GM23338 (cell line): Measurements from ENCODE around the gene FNDC11. TPM values are rescaled to one million over a fixed set of nuclear protein-coding genes. Genes with fewer than 3 reads are reported as not detected.

Experiments
- ATAC-seq: fragments of 200-7000 bp; cut with Tn5 transposase; 3 replicates; pipeline ENCODE4 v1.9.1; 2020
- DNase-seq: peaks from one replicate; pipeline ENCODE4 v3.0.0-alpha.2; 2015; ENCODE audit warnings: low spot score
- H2AFZ ChIP-seq: fragments of 200-600 bp; sonication (generic); 2 replicates; pipeline ENCODE4 v1.8.0; 2016; ENCODE audit warnings: antibody characterized with exemption, mild to moderate bottlenecking, moderate library complexity
- H3F3A ChIP-seq: fragments of 200-600 bp; sonication (generic); replicated peaks from 2 replicates; pipeline ENCODE4 v1.8.0; 2017; ENCODE audit warnings: antibody characterized with exemption, mixed run types, low read depth
- H3K27ac ChIP-seq: fragments of 200-600 bp; sonication (generic); 2 replicates; pipeline ENCODE4 v1.6.1; 2016; ENCODE audit warnings: low read depth
- H3K27me3 ChIP-seq: fragments of 200-600 bp; sonication (generic); 2 replicates; pipeline ENCODE4 v1.8.0; 2016; ENCODE audit warnings: mild to moderate bottlenecking, mixed run types, moderate library complexity; ENCODE audit not compliant: insufficient read depth
- H3K36me3 ChIP-seq: fragments of 200-600 bp; sonication (generic); 2 replicates; pipeline ENCODE4 v1.8.0; 2016; ENCODE audit warnings: mild to moderate bottlenecking; ENCODE audit not compliant: insufficient read depth
- H3K4me1 ChIP-seq: fragments of 200-600 bp; sonication (generic); 2 replicates; pipeline ENCODE4 v1.8.0; 2016; ENCODE audit warnings: mild to moderate bottlenecking, moderate library complexity; ENCODE audit not compliant: insufficient read depth
- H3K4me2 ChIP-seq: fragments of 200-600 bp; sonication (generic); 2 replicates; pipeline ENCODE4 v1.7.1; 2017; ENCODE audit warnings: mixed run types
- H3K4me3 ChIP-seq: fragments of 200-600 bp; sonication (generic); 2 replicates; pipeline ENCODE4 v1.6.1; 2016; ENCODE audit warnings: mixed run types
- H3K79me2 ChIP-seq: fragments of 200-600 bp; sonication (generic); replicated peaks from 2 replicates; pipeline ENCODE4 v1.8.0; 2017; ENCODE audit warnings: mild to moderate bottlenecking; ENCODE audit not compliant: insufficient read depth
- H3K9me2 ChIP-seq: fragments of 200-600 bp; sonication (generic); 2 replicates; pipeline ENCODE4 v1.8.0; 2017; ENCODE audit not compliant: insufficient read depth
- H4K20me1 ChIP-seq: fragments of 200-600 bp; sonication (generic); replicated peaks from 2 replicates; pipeline ENCODE4 v1.8.0; 2017; ENCODE audit warnings: mild to moderate bottlenecking; ENCODE audit not compliant: insufficient read depth
- H3K27ac Mint-ChIP-seq: 2 replicates; pipeline ENCODE4 v1.8.0; 2020; ENCODE audit warnings: inconsistent platforms, mild to moderate bottlenecking, moderate library complexity, mixed read lengths
- H3K27me3 Mint-ChIP-seq: 3 replicates; pipeline ENCODE4 v1.8.0; 2022; ENCODE audit warnings: low read depth, mild to moderate bottlenecking, moderate library complexity, mixed read lengths, inconsistent platforms; ENCODE audit not compliant: insufficient read depth, poor library complexity
- H3K36me3 Mint-ChIP-seq: 3 replicates; pipeline ENCODE4 v1.8.0; 2021; ENCODE audit warnings: low read depth, mild to moderate bottlenecking, inconsistent platforms, moderate library complexity, mixed read lengths
- H3K4me1 Mint-ChIP-seq: 3 replicates; pipeline ENCODE4 v1.8.0; 2020; ENCODE audit warnings: mild to moderate bottlenecking, inconsistent platforms, mixed read lengths
- H3K4me3 Mint-ChIP-seq: 3 replicates; pipeline ENCODE4 v1.8.0; 2021; ENCODE audit warnings: moderate library complexity, mild to moderate bottlenecking, inconsistent platforms, mixed read lengths
- H3K9me3 Mint-ChIP-seq: 3 replicates; pipeline ENCODE4 v1.8.0; 2020; ENCODE audit warnings: moderate library complexity, mild to moderate bottlenecking, inconsistent platforms, mixed read lengths
- CREB1 ChIP-seq: fragments of 250-450 bp; sonication (Bioruptor Pico); IDR thresholded peaks from 2 replicates; pipeline ENCODE4 v1.5.0; 2020; ENCODE audit warnings: low read depth, mild to moderate bottlenecking, moderate library complexity
- CTCF ChIP-seq, 2 experiments: fragments of 200-600 bp in 1 of 2; sonication (generic) in 1 of 2; conservative IDR thresholded peaks; 2 replicates each; pipeline versions ENCODE4 v1.5.1 to v1.6.1; 2016 to 2017; ENCODE audit warnings: antibody characterized with exemption in 2 of 2, low read depth in 2 of 2, mild to moderate bottlenecking in 2 of 2, moderate library complexity in 1 of 2
- EZH2 ChIP-seq: fragments of 200-600 bp; sonication (generic); IDR thresholded peaks from one replicate; pipeline ENCODE4 v1.8.0; 2017; ENCODE audit warnings: antibody characterized with exemption, mild to moderate bottlenecking, low read depth; ENCODE audit not compliant: unreplicated experiment
- EZH2phosphoT487 ChIP-seq: fragments of 200-600 bp; sonication (generic); IDR thresholded peaks from one replicate; pipeline ENCODE4 v1.8.1; 2018; ENCODE audit warnings: antibody characterized with exemption; ENCODE audit not compliant: unreplicated experiment
- JUNB ChIP-seq: IDR thresholded peaks from one replicate; pipeline ENCODE4 v1.6.1; 2016; ENCODE audit warnings: antibody characterized with exemption; ENCODE audit not compliant: unreplicated experiment
- NANOG ChIP-seq: IDR thresholded peaks from 2 replicates; pipeline ENCODE4 v1.6.1; 2016; ENCODE audit warnings: antibody characterized with exemption, borderline replicate concordance
- POLR2AphosphoS5 ChIP-seq: IDR thresholded peaks from 2 replicates; pipeline ENCODE4 v1.6.1; 2016; ENCODE audit warnings: antibody characterized with exemption, low read depth
- REST ChIP-seq: IDR thresholded peaks from one replicate; pipeline ENCODE4 v1.6.1; 2018; ENCODE audit warnings: antibody characterized with exemption; ENCODE audit not compliant: unreplicated experiment
- STAT1 ChIP-seq: IDR thresholded peaks from one replicate; pipeline ENCODE4 v1.6.1; 2016; ENCODE audit warnings: antibody characterized with exemption; ENCODE audit not compliant: unreplicated experiment
- ZNF114 ChIP-seq: fragments of 250-450 bp; sonication (Bioruptor Pico); IDR thresholded peaks from 2 replicates; pipeline ENCODE4 v1.5.0; 2020; ENCODE audit warnings: mild to moderate bottlenecking, moderate library complexity
- ZNF331 ChIP-seq: fragments of 250-450 bp; sonication (Bioruptor Pico); IDR thresholded peaks from 2 replicates; pipeline ENCODE4 v1.5.0; 2020; ENCODE audit warnings: low read depth, mild to moderate bottlenecking, moderate library complexity
- polyA plus RNA-seq: library from polyadenylated mRNA; unstranded; fragments of >200 nt; fragmentation: Nextera tagmentation; extraction: Ambion mirVana; gene quantifications from 2 replicates; pipeline ENCODE4 v1.2.1, GENCODE V29; 2016
- total RNA-seq: library from RNA; depleted of rRNA; stranded (reverse); fragments of >200 nt; shearing (Covaris generic); gene quantifications from 2 replicates; pipeline ENCODE4 v1.2.3, GENCODE V29; 2014
- TF ChIP-seq, protein P1 (sequence below): IDR thresholded peaks from 2 replicates; pipeline ENCODE4 v1.6.1; 2016; ENCODE audit warnings: antibody characterized with exemption
- TF ChIP-seq, protein P2 (sequence below): fragments of 250-450 bp; sonication (Bioruptor Pico); IDR thresholded peaks from 2 replicates; pipeline ENCODE4 v1.5.0; 2020; ENCODE audit warnings: mild to moderate bottlenecking, moderate library complexity

FNDC11 gene
- total and polyA plus RNA-seq, 2 experiments from 2014 or later, result 3.4 to 5.3 TPM

GRCh38 chr20:63543131-63543530 lies 10.8 kb upstream of the FNDC11 start:
- no peak for DNase-seq
- no peak overlapping the region for H3K4me3 Mint-ChIP-seq
- H3K27ac Mint-ChIP-seq, result no peak overlapping the region
- no peaks in the 10 kb centered on the region for H3K9me2 ChIP-seq
- H3K4me2 ChIP-seq, result no peak overlapping the region
- peaks cover 4% of the 10 kb centered on the region; the same call in 1 of the 3 replicates for H3K36me3 Mint-ChIP-seq
- H3K27ac ChIP-seq, result no peak overlapping the region
- H3K36me3 ChIP-seq, result no peaks in the 10 kb centered on the region
- H3K9me3 Mint-ChIP-seq, result no peaks in the 10 kb centered on the region; the same call in 2 of the 3 replicates
- no peaks in the 10 kb centered on the region for H3K27me3 ChIP-seq
- no peaks in the 10 kb centered on the region for H4K20me1 ChIP-seq
- ATAC-seq, result no peak
- H3K27me3 Mint-ChIP-seq, result peaks cover 9% of the 10 kb centered on the region
- H3K4me3 ChIP-seq, result no peak overlapping the region
- no peak overlapping the region for H2AFZ ChIP-seq
- no peaks in the 10 kb centered on the region for H3K79me2 ChIP-seq
- peaks cover 6% of the 10 kb centered on the region; the same call in 1 of the 3 replicates for H3K4me1 Mint-ChIP-seq
- TF ChIP-seq NANOG (no peak), ZNF114 (CRISPR knock-in tag) (no peak), JUNB (no peak), CTCF (conservative IDR thresholded peaks at IDR 0.05; ENCODE audit: low read depth in 2 of 2) (no peak), CREB1 (CRISPR knock-in tag) (no peak), EZH2 (no peak), EZH2phosphoT487 (no peak), POLR2AphosphoS5 (no peak), REST (no peak), ZNF331 (CRISPR knock-in tag) (no peak), STAT1 (no peak)
- TF ChIP-seq, protein P1, sequence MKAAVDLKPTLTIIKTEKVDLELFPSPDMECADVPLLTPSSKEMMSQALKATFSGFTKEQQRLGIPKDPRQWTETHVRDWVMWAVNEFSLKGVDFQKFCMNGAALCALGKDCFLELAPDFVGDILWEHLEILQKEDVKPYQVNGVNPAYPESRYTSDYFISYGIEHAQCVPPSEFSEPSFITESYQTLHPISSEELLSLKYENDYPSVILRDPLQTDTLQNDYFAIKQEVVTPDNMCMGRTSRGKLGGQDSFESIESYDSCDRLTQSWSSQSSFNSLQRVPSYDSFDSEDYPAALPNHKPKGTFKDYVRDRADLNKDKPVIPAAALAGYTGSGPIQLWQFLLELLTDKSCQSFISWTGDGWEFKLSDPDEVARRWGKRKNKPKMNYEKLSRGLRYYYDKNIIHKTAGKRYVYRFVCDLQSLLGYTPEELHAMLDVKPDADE, result no peak
- TF ChIP-seq, protein P2, sequence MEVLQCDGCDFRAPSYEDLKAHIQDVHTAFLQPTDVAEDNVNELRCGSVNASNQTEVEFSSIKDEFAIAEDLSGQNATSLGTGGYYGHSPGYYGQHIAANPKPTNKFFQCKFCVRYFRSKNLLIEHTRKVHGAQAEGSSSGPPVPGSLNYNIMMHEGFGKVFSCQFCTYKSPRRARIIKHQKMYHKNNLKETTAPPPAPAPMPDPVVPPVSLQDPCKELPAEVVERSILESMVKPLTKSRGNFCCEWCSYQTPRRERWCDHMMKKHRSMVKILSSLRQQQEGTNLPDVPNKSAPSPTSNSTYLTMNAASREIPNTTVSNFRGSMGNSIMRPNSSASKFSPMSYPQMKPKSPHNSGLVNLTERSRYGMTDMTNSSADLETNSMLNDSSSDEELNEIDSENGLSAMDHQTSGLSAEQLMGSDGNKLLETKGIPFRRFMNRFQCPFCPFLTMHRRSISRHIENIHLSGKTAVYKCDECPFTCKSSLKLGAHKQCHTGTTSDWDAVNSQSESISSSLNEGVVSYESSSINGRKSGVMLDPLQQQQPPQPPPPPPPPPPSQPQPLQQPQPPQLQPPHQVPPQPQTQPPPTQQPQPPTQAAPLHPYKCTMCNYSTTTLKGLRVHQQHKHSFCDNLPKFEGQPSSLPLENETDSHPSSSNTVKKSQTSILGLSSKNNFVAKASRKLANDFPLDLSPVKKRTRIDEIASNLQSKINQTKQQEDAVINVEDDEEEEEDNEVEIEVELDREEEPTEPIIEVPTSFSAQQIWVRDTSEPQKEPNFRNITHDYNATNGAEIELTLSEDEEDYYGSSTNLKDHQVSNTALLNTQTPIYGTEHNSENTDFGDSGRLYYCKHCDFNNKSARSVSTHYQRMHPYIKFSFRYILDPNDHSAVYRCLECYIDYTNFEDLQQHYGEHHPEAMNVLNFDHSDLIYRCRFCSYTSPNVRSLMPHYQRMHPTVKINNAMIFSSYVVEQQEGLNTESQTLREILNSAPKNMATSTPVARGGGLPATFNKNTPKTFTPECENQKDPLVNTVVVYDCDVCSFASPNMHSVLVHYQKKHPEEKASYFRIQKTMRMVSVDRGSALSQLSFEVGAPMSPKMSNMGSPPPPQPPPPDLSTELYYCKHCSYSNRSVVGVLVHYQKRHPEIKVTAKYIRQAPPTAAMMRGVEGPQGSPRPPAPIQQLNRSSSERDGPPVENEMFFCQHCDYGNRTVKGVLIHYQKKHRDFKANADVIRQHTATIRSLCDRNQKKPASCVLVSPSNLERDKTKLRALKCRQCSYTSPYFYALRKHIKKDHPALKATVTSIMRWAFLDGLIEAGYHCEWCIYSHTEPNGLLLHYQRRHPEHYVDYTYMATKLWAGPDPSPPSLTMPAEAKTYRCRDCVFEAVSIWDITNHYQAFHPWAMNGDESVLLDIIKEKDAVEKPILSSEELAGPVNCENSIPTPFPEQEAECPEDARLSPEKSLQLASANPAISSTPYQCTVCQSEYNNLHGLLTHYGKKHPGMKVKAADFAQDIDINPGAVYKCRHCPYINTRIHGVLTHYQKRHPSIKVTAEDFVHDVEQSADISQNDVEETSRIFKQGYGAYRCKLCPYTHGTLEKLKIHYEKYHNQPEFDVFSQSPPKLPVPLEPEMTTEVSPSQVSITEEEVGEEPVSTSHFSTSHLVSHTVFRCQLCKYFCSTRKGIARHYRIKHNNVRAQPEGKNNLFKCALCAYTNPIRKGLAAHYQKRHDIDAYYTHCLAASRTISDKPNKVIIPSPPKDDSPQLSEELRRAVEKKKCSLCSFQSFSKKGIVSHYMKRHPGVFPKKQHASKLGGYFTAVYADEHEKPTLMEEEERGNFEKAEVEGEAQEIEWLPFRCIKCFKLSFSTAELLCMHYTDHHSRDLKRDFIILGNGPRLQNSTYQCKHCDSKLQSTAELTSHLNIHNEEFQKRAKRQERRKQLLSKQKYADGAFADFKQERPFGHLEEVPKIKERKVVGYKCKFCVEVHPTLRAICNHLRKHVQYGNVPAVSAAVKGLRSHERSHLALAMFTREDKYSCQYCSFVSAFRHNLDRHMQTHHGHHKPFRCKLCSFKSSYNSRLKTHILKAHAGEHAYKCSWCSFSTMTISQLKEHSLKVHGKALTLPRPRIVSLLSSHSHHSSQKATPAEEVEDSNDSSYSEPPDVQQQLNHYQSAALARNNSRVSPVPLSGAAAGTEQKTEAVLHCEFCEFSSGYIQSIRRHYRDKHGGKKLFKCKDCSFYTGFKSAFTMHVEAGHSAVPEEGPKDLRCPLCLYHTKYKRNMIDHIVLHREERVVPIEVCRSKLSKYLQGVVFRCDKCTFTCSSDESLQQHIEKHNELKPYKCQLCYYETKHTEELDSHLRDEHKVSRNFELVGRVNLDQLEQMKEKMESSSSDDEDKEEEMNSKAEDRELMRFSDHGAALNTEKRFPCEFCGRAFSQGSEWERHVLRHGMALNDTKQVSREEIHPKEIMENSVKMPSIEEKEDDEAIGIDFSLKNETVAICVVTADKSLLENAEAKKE (CRISPR knock-in tag), result no peak
- no peaks in the 10 kb centered on the region for H3F3A ChIP-seq
- 0 out of 2 replicates have a peak, but pooled peaks cover 4% of the 10 kb centered on the region for H3K4me1 ChIP-seq
